HCT116 (cell line): Measurements from ENCODE around the gene NUDT14.

ENCODE experiments used
- CTCF ChIP-seq, 3 experiments: fragments of 200-600 bp in 1 of 3; sonication (generic) in 1 of 3; IDR thresholded peaks in 2 of 3; conservative IDR thresholded peaks in 1 of 3; 2 replicates each; pipeline ENCODE4 v1.5.1; 2012 to 2017; ENCODE audit warnings: low read depth in 2 of 3, low read length in 2 of 3, antibody characterized with exemption in 1 of 3, borderline replicate concordance in 1 of 3, control low read depth in 1 of 3, mild to moderate bottlenecking in 1 of 3, mixed read lengths in 1 of 3, mixed run types in 1 of 3, moderate library complexity in 1 of 3; ENCODE audit not compliant: insufficient read depth in 1 of 3
- ELF1 ChIP-seq: IDR thresholded peaks from 2 replicates; pipeline ENCODE4 v1.6.1; 2012; ENCODE audit warnings: low read depth, borderline replicate concordance
- EZH2 ChIP-seq: fragments of 200-600 bp; sonication (generic); IDR thresholded peaks from 2 replicates; pipeline ENCODE4 v1.6.1; 2017; ENCODE audit warnings: antibody characterized with exemption, mixed run types
- MAX ChIP-seq: IDR thresholded peaks from 2 replicates; pipeline ENCODE4 v1.6.1; 2012
- POLR2A ChIP-seq: IDR thresholded peaks from 2 replicates; pipeline ENCODE4 v1.7.0; 2011; ENCODE audit warnings: borderline replicate concordance; ENCODE audit not compliant: insufficient read depth, insufficient read length; ENCODE audit errors: extremely low read depth
- POLR2AphosphoS5 ChIP-seq: IDR thresholded peaks from 2 replicates; pipeline ENCODE4 v1.6.1; 2011; ENCODE audit warnings: mild to moderate bottlenecking, low read depth, low read length, moderate library complexity
- RAD21 ChIP-seq: IDR thresholded peaks from 2 replicates; pipeline ENCODE4 v1.6.1; 2012; ENCODE audit warnings: low read depth, mild to moderate bottlenecking
- SIN3A ChIP-seq: IDR thresholded peaks from 2 replicates; pipeline ENCODE4 v1.6.1; 2012; ENCODE audit warnings: low read depth
- YY1 ChIP-seq: IDR thresholded peaks from 2 replicates; pipeline ENCODE4 v1.6.1; 2011; ENCODE audit warnings: low read length, low read depth, moderate library complexity, mild to moderate bottlenecking; ENCODE audit not compliant: insufficient replicate concordance; ENCODE audit errors: extremely low read depth
- ZFX ChIP-seq: fragments of 450-650 bp; IDR thresholded peaks from 2 replicates; pipeline ENCODE4 v1.6.1; 2017
- ZNF274 ChIP-seq: fragments of 200-500 bp; sonication (Bioruptor generic); IDR thresholded peaks from 2 replicates; pipeline ENCODE4 v1.6.1; 2014; ENCODE audit warnings: mild to moderate bottlenecking, low read depth, low read length, inconsistent platforms

- TF ChIP-seq POLR2A (no peak), MAX (no peak), RAD21 (no peak), EZH2 (no peak), SIN3A (no peak), POLR2AphosphoS5 (no peak), CTCF (IDR thresholded peaks at IDR 0.05 in 2 of 3, conservative IDR thresholded peaks at IDR 0.05 in 1 of 3; ENCODE audit: borderline replicate concordance in 1 of 3, insufficient read depth in 1 of 3, low read depth in 2 of 3, low read length in 2 of 3) (no peak), ELF1 (no peak), YY1 (no peak), ZFX (no peak), ZNF274 (no peak)
Observed at GRCh38 chr14:105139831-105140239, 41.3 kb downstream of the NUDT14 start.
